OCI-LY7 (cell line): ENCODE results near the gene SIK2.

Experiments
- EZH2phosphoT487 ChIP-seq: fragments of 200-600 bp; sonication (generic); IDR thresholded peaks from 2 replicates; pipeline ENCODE4 v1.6.1; 2018; ENCODE audit warnings: low read depth, borderline replicate concordance, mild to moderate bottlenecking, mixed run types, antibody characterized with exemption, low read length, moderate library complexity, mixed read lengths
- TF ChIP-seq, protein P1 (sequence below): fragments of 200-600 bp; sonication (generic); conservative IDR thresholded peaks from 2 replicates; pipeline ENCODE4 v1.5.1; 2014; ENCODE audit warnings: mild to moderate bottlenecking, antibody characterized with exemption, low read length, moderate library complexity, mixed read lengths

DNA sequence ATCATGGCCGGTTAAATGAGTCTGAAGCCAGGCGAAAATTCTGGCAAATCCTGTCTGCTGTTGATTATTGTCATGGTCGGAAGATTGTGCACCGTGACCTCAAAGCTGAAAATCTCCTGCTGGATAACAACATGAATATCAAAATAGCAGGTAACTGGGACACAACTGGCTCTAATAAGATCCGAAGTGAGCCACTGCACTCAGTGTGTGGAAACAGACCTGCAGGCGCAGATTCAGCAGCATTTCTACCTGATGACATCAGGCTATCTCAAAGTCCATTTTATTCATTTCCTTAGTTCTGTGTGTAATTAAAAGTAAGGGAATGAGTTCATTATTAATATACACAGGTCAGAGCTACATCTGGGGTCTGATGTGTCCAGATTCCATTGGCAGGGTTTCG lies 85.8 kb downstream of the SIK2 start:
- TF ChIP-seq, protein P1, sequence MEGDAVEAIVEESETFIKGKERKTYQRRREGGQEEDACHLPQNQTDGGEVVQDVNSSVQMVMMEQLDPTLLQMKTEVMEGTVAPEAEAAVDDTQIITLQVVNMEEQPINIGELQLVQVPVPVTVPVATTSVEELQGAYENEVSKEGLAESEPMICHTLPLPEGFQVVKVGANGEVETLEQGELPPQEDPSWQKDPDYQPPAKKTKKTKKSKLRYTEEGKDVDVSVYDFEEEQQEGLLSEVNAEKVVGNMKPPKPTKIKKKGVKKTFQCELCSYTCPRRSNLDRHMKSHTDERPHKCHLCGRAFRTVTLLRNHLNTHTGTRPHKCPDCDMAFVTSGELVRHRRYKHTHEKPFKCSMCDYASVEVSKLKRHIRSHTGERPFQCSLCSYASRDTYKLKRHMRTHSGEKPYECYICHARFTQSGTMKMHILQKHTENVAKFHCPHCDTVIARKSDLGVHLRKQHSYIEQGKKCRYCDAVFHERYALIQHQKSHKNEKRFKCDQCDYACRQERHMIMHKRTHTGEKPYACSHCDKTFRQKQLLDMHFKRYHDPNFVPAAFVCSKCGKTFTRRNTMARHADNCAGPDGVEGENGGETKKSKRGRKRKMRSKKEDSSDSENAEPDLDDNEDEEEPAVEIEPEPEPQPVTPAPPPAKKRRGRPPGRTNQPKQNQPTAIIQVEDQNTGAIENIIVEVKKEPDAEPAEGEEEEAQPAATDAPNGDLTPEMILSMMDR: no peak
- TF ChIP-seq EZH2phosphoT487: no peak
